Mesenchymal stem cell (in vitro differentiated cells and primary cell): ENCODE results near the gene CD28.

Source experiments
- DNase-seq: peaks from one replicate; pipeline ENCODE4 v3.0.0-alpha.2; 2013
- H2AFZ ChIP-seq: one replicate; pipeline ENCODE4 v1.6.1; 2013; ENCODE audit warnings: low read depth, mild to moderate bottlenecking, control low read depth, inconsistent platforms, low read length, moderate library complexity
- H2AK5ac ChIP-seq: 2 replicates; pipeline ENCODE4 v1.6.1; 2013; ENCODE audit warnings: low read length, moderate library complexity, mild to moderate bottlenecking, inconsistent platforms; ENCODE audit not compliant: severe bottlenecking
- H2BK120ac ChIP-seq: one replicate; pipeline ENCODE4 v1.6.1; 2013; ENCODE audit warnings: low read depth, mild to moderate bottlenecking, inconsistent platforms, low read length, moderate library complexity
- H2BK12ac ChIP-seq, 2 experiments: one replicate each; pipeline ENCODE4 v1.6.1; 2013; ENCODE audit warnings: inconsistent platforms in 2 of 2, low read length in 2 of 2, mild to moderate bottlenecking in 2 of 2, moderate library complexity in 2 of 2, control low read depth in 1 of 2
- H2BK15ac ChIP-seq: one replicate; pipeline ENCODE4 v1.6.1; 2013; ENCODE audit warnings: mild to moderate bottlenecking, low read depth, inconsistent platforms; ENCODE audit not compliant: poor library complexity, severe bottlenecking
- H2BK5ac ChIP-seq: 2 replicates; pipeline ENCODE4 v1.6.1; 2013; ENCODE audit warnings: low read depth, mild to moderate bottlenecking, low read length, control low read depth, inconsistent platforms; ENCODE audit not compliant: poor library complexity, severe bottlenecking
- H3K14ac ChIP-seq, 2 experiments: one replicate each; pipeline ENCODE4 v1.6.1; 2013; ENCODE audit warnings: inconsistent platforms in 2 of 2, low read length in 2 of 2, control low read depth in 1 of 2, mild to moderate bottlenecking in 1 of 2, moderate library complexity in 1 of 2
- H3K18ac ChIP-seq, 2 experiments: one replicate each; pipeline ENCODE4 v1.6.1; 2013; ENCODE audit warnings: inconsistent platforms in 2 of 2, low read length in 2 of 2, control low read depth in 1 of 2, low read depth in 1 of 2, mild to moderate bottlenecking in 1 of 2
- H3K23ac ChIP-seq, 2 experiments: one replicate each; pipeline ENCODE4 v1.6.1; 2013; ENCODE audit warnings: inconsistent platforms in 2 of 2, low read length in 2 of 2, mild to moderate bottlenecking in 2 of 2, moderate library complexity in 2 of 2, control low read depth in 1 of 2
- H3K27ac ChIP-seq: 2 replicates; pipeline ENCODE4 v1.5.1; 2013; ENCODE audit warnings: mild to moderate bottlenecking, moderate library complexity, low read length, control low read depth, inconsistent platforms; ENCODE audit not compliant: poor library complexity, severe bottlenecking
- H3K27me3 ChIP-seq, 2 experiments: 2 replicates each; pipeline versions ENCODE4 v1.6.1 to v1.7.0; 2013; ENCODE audit warnings: low read length in 2 of 2, mild to moderate bottlenecking in 2 of 2, moderate library complexity in 2 of 2, control low read depth in 1 of 2, inconsistent platforms in 1 of 2; ENCODE audit not compliant: control insufficient read depth in 1 of 2, insufficient read depth in 1 of 2
- H3K36me3 ChIP-seq, 2 experiments: 2 replicates each; pipeline versions ENCODE4 v1.6.1 to v1.7.0; 2013; ENCODE audit warnings: low read length in 2 of 2, control low read depth in 1 of 2, inconsistent platforms in 1 of 2, low read depth in 1 of 2, mild to moderate bottlenecking in 1 of 2; ENCODE audit not compliant: insufficient read depth in 2 of 2, control insufficient read depth in 1 of 2
- H3K4ac ChIP-seq, 2 experiments: one replicate each; pipeline ENCODE4 v1.6.1; 2013; ENCODE audit warnings: inconsistent platforms in 2 of 2, low read length in 2 of 2, mild to moderate bottlenecking in 2 of 2, moderate library complexity in 2 of 2, control low read depth in 1 of 2, low read depth in 1 of 2
- H3K4me1 ChIP-seq: 2 replicates; pipeline ENCODE4 v1.6.1; 2013; ENCODE audit warnings: low read depth, low read length, control low read depth; ENCODE audit not compliant: control insufficient read depth, insufficient read depth
- H3K4me2 ChIP-seq: 2 replicates; pipeline ENCODE4 v1.6.1; 2013; ENCODE audit warnings: low read length, mild to moderate bottlenecking, inconsistent platforms; ENCODE audit not compliant: poor library complexity, severe bottlenecking
- H3K4me3 ChIP-seq, 2 experiments: 2 replicates each; pipeline versions ENCODE4 v1.5.1 to v1.7.0; 2013; ENCODE audit warnings: low read length in 2 of 2, mild to moderate bottlenecking in 2 of 2, control low read depth in 1 of 2, low read depth in 1 of 2; ENCODE audit not compliant: insufficient read depth in 1 of 2
- H3K79me1 ChIP-seq: replicated peaks from 2 replicates; pipeline ENCODE4 v1.6.1; 2013; ENCODE audit warnings: mild to moderate bottlenecking, control low read depth, low read length, inconsistent platforms; ENCODE audit not compliant: poor library complexity, severe bottlenecking
- H3K9ac ChIP-seq: 2 replicates; pipeline ENCODE4 v1.7.0; 2013; ENCODE audit warnings: mild to moderate bottlenecking, low read length, moderate library complexity
- H3K9me3 ChIP-seq: 2 replicates; pipeline ENCODE4 v1.7.0; 2013; ENCODE audit warnings: mild to moderate bottlenecking, low read length; ENCODE audit not compliant: control insufficient read depth
- H4K8ac ChIP-seq: one replicate; pipeline ENCODE4 v1.6.1; 2013; ENCODE audit warnings: inconsistent platforms, mild to moderate bottlenecking, low read length, moderate library complexity
- H4K91ac ChIP-seq: one replicate; pipeline ENCODE4 v1.6.1; 2013; ENCODE audit warnings: mild to moderate bottlenecking, low read length, inconsistent platforms
- WGBS: methylation state at CpG from one replicate; pipeline ENCODE4 v1.1.7; 2013; ENCODE audit warnings: mixed read lengths; 5-methylcytosine and 5-hydroxymethylcytosine counted together

Gene CD28

GRCh38 chr2:203734276-203734983 lies 28.0 kb downstream of the CD28 start:
- Histone ChIP-seq H3K18ac (no peak overlapping the region), H3K27ac (no peak overlapping the region), H2AFZ (no peak overlapping the region), H3K14ac (no peak overlapping the region), H3K9ac (no peak overlapping the region), H3K36me3 (no peaks in the 10 kb centered on the region), H3K79me1 (no peaks in the 10 kb centered on the region), H3K27me3 (no peaks in the 10 kb centered on the region), H3K4me3 (no peak overlapping the region), H3K4ac (no peak overlapping the region), H2BK15ac (no peak overlapping the region), H2AK5ac (no peak overlapping the region), H2BK12ac (no peak overlapping the region), H2BK120ac (no peak overlapping the region), H4K8ac (no peak overlapping the region), H3K4me2 (no peak overlapping the region), H3K4me1 (no peaks in the 10 kb centered on the region), H4K91ac (no peak overlapping the region), H2BK5ac (no peak overlapping the region), H3K23ac (no peak overlapping the region), H3K9me3 (no peaks in the 10 kb centered on the region)
- DNase-seq, result no peak
- WGBS, result 95% methylated on average over 12 of the region's 12 CpGs

GRCh38 chr2:203737360-203737759 lies 30.9 kb downstream of the CD28 start:
- Histone ChIP-seq H3K27me3 (no peaks in the 10 kb centered on the region), H4K8ac (no peak overlapping the region), H3K14ac (no peak overlapping the region), H4K91ac (no peak overlapping the region), H3K27ac (no peak overlapping the region), H2BK15ac (no peak overlapping the region), H3K9me3 (no peaks in the 10 kb centered on the region), H2BK12ac (no peak overlapping the region), H2BK5ac (no peak overlapping the region), H3K36me3 (no peaks in the 10 kb centered on the region), H2BK120ac (no peak overlapping the region), H3K18ac (no peak overlapping the region), H3K4ac (no peak overlapping the region), H2AK5ac (no peak overlapping the region), H2AFZ (no peak overlapping the region), H3K4me2 (no peak overlapping the region), H3K4me1 (no peaks in the 10 kb centered on the region), H3K23ac (no peak overlapping the region), H3K9ac (no peak overlapping the region), H3K4me3 (no peak overlapping the region), H3K79me1 (no peaks in the 10 kb centered on the region)
- WGBS, result 78% methylated on average over 1 of the region's 1 CpG
- no peak for DNase-seq

- H3K4ac ChIP-seq, result no peak overlapping the region
- 89% methylated on average over 2 of the region's 2 CpGs for WGBS
- H4K91ac ChIP-seq, result no peak overlapping the region
- no peak overlapping the region for H3K27ac ChIP-seq
- H3K14ac ChIP-seq, result no peak overlapping the region
- H2BK5ac ChIP-seq, result no peak overlapping the region
- no peak for DNase-seq
- no peaks in the 10 kb centered on the region for H3K36me3 ChIP-seq
- H2AFZ ChIP-seq, result no peak overlapping the region
- no peak overlapping the region for H2AK5ac ChIP-seq
- H3K4me1 ChIP-seq, result peaks cover 3% of the 10 kb centered on the region
- H3K4me3 ChIP-seq, result no peak overlapping the region
- H4K8ac ChIP-seq, result no peak overlapping the region
- no peak overlapping the region for H2BK15ac ChIP-seq
- no peaks in the 10 kb centered on the region for H3K9me3 ChIP-seq
- H3K4me2 ChIP-seq, result no peak overlapping the region
- no peak overlapping the region for H2BK120ac ChIP-seq
- no peaks in the 10 kb centered on the region for H3K79me1 ChIP-seq
- H3K27me3 ChIP-seq, result no peaks in the 10 kb centered on the region
- H3K18ac ChIP-seq, result no peak overlapping the region
- H2BK12ac ChIP-seq, result no peak overlapping the region
- H3K9ac ChIP-seq, result no peak overlapping the region
- no peak overlapping the region for H3K23ac ChIP-seq
Measured at GRCh38 chr2:203739351-203739750, 32.9 kb downstream of the CD28 start.

- no peak overlapping the region for H3K27ac ChIP-seq
- H3K14ac ChIP-seq, result no peak overlapping the region
- peaks cover 3% of the 10 kb centered on the region for H3K4me1 ChIP-seq
- H3K36me3 ChIP-seq, result no peaks in the 10 kb centered on the region
- no peak overlapping the region for H2BK15ac ChIP-seq
- WGBS, result 61% methylated on average over 2 of the region's 2 CpGs
- H3K9ac ChIP-seq, result no peak overlapping the region
- H3K27me3 ChIP-seq, result no peaks in the 10 kb centered on the region
- no peak overlapping the region for H4K91ac ChIP-seq
- H2AFZ ChIP-seq, result no peak overlapping the region
- H3K4me2 ChIP-seq, result no peak overlapping the region
- no peaks in the 10 kb centered on the region for H3K9me3 ChIP-seq
- H2AK5ac ChIP-seq, result no peak overlapping the region
- peak overlapping the region in 1 of 2 experiments; percentile 8 for H3K18ac ChIP-seq
- H3K79me1 ChIP-seq, result no peaks in the 10 kb centered on the region
- DNase-seq, result no peak
- no peak overlapping the region for H3K4ac ChIP-seq
- H2BK5ac ChIP-seq, result no peak overlapping the region
- no peak overlapping the region for H3K23ac ChIP-seq
- H2BK12ac ChIP-seq, result no peak overlapping the region
- no peak overlapping the region for H2BK120ac ChIP-seq
- H4K8ac ChIP-seq, result no peak overlapping the region
- no peak overlapping the region for H3K4me3 ChIP-seq
Measured at GRCh38 chr2:203740871-203741281, 34.4 kb downstream of the CD28 start.
